SU-DHL-6 (cell line): ENCODE results near the gene MRPL33.

Experiments
- CTCF ChIP-seq: fragments of 200-600 bp; sonication (generic); IDR thresholded peaks from one replicate; pipeline ENCODE4 v1.5.1; 2017; ENCODE audit warnings: antibody characterized with exemption, mild to moderate bottlenecking, low read length, moderate library complexity; ENCODE audit not compliant: insufficient read depth, poor library complexity, severe bottlenecking
- EZH2phosphoT487 ChIP-seq: fragments of 200-600 bp; sonication (generic), shearing (Covaris generic); conservative IDR thresholded peaks from 2 replicates; pipeline ENCODE4 v1.6.1; 2018; ENCODE audit warnings: mild to moderate bottlenecking, antibody characterized with exemption, low read length, moderate library complexity, mixed read lengths

- TF ChIP-seq CTCF (no peak), EZH2phosphoT487 (no peak)
Observed at GRCh38 chr2:27802547-27802946, 31.0 kb downstream of the MRPL33 start.
